ENCODE measurements around the gene SETD2.

The SETD2 gene

GRCh38 chr3:47079432-47079831, 84.5 kb downstream of the SETD2 start:
- TF ChIP-seq EGR1 (IDR thresholded peaks at IDR 0.05) (no peak), TAF1 (IDR thresholded peaks at IDR 0.05; ENCODE audit: low read depth) (no peak), YY1 (IDR thresholded peaks at IDR 0.05; ENCODE audit: low read depth) (no peak), MAX (IDR thresholded peaks at IDR 0.05) (no peak), EP300 (IDR thresholded peaks at IDR 0.05; ENCODE audit: borderline replicate concordance) (no peak), USF1 (IDR thresholded peaks at IDR 0.05) (no peak), FOXM1 (IDR thresholded peaks at IDR 0.05; ENCODE audit: borderline replicate concordance, low read depth) (no peak), ZBTB7A (IDR thresholded peaks at IDR 0.05; ENCODE audit: low read depth) (no peak), CEBPB (IDR thresholded peaks at IDR 0.05) (no peak), NFIC (IDR thresholded peaks at IDR 0.05) (no peak), TEAD4 (IDR thresholded peaks at IDR 0.05) (no peak), TCF12 (IDR thresholded peaks at IDR 0.05; ENCODE audit: low read depth) (no peak), RAD21 (IDR thresholded peaks at IDR 0.05; ENCODE audit: low read depth) (no peak), REST (IDR thresholded peaks at IDR 0.05; ENCODE audit: low read depth) (no peak), CREB1 (IDR thresholded peaks at IDR 0.05; ENCODE audit: low read depth) (no peak)

GRCh38 chr3:47073685-47074084, 90.2 kb downstream of the SETD2 start:
- no peak for TF ChIP-seq CREB1 (IDR thresholded peaks at IDR 0.05; ENCODE audit: low read depth)
- TF ChIP-seq MAX (IDR thresholded peaks at IDR 0.05): no peak
- no peak for TF ChIP-seq NFIC (IDR thresholded peaks at IDR 0.05)
- TF ChIP-seq USF1 (IDR thresholded peaks at IDR 0.05): no peak
- no peak for TF ChIP-seq EGR1 (IDR thresholded peaks at IDR 0.05)
- no peak for TF ChIP-seq TEAD4 (IDR thresholded peaks at IDR 0.05)
- TF ChIP-seq REST (IDR thresholded peaks at IDR 0.05; ENCODE audit: low read depth): no peak
- TF ChIP-seq TCF12 (IDR thresholded peaks at IDR 0.05; ENCODE audit: low read depth): no peak
- TF ChIP-seq CEBPB (IDR thresholded peaks at IDR 0.05): no peak
- no peak for TF ChIP-seq TAF1 (IDR thresholded peaks at IDR 0.05; ENCODE audit: low read depth)
- TF ChIP-seq RAD21 (IDR thresholded peaks at IDR 0.05; ENCODE audit: low read depth): no peak
- TF ChIP-seq EP300 (IDR thresholded peaks at IDR 0.05; ENCODE audit: borderline replicate concordance): no peak

- no peak for TF ChIP-seq CREB1 (IDR thresholded peaks at IDR 0.05; ENCODE audit: low read depth)
- TF ChIP-seq TCF12 (IDR thresholded peaks at IDR 0.05; ENCODE audit: low read depth): no peak
- no peak for TF ChIP-seq YY1 (IDR thresholded peaks at IDR 0.05; ENCODE audit: low read depth)
- no peak for TF ChIP-seq REST (IDR thresholded peaks at IDR 0.05; ENCODE audit: low read depth)
These were observed 93.1 kb downstream of the SETD2 start for GRCh38 chr3:47070770-47071169.

- no peak for TF ChIP-seq REST (IDR thresholded peaks at IDR 0.05; ENCODE audit: low read depth)
- TF ChIP-seq TCF12 (IDR thresholded peaks at IDR 0.05; ENCODE audit: low read depth): no peak
- no peak for TF ChIP-seq YY1 (IDR thresholded peaks at IDR 0.05; ENCODE audit: low read depth)
- no peak for TF ChIP-seq RAD21 (IDR thresholded peaks at IDR 0.05; ENCODE audit: low read depth)
- TF ChIP-seq USF1 (IDR thresholded peaks at IDR 0.05): no peak
These were observed 98.2 kb downstream of the SETD2 start for GRCh38 chr3:47065681-47066080.
